Chondrocyte (in vitro differentiated cells): ENCODE measurements around the gene SLC25A1. TPM values are rescaled to one million over a fixed set of nuclear protein-coding genes. Genes with fewer than 3 reads are reported as not detected.

Experiments
- DNase-seq: peaks from one replicate; pipeline ENCODE4 v3.0.0; 2021; ENCODE audit warnings: mixed read lengths, low spot score
- H3K27ac Mint-ChIP-seq: one replicate; pipeline ENCODE4 v1.8.0; 2021; ENCODE audit warnings: mild to moderate bottlenecking, moderate library complexity, mixed read lengths; ENCODE audit not compliant: unreplicated experiment
- H3K27me3 Mint-ChIP-seq: 2 replicates; pipeline ENCODE4 v1.8.0; 2021; ENCODE audit warnings: low read depth, mixed read lengths
- H3K36me3 Mint-ChIP-seq: 2 replicates; pipeline ENCODE4 v1.8.0; 2021; ENCODE audit warnings: low read depth, mixed read lengths
- H3K4me1 Mint-ChIP-seq: 2 replicates; pipeline ENCODE4 v1.8.0; 2021; ENCODE audit warnings: low read depth, mild to moderate bottlenecking, mixed read lengths
- H3K4me3 Mint-ChIP-seq: one replicate; pipeline ENCODE4 v1.8.0; 2021; ENCODE audit warnings: mild to moderate bottlenecking, moderate library complexity, mixed read lengths; ENCODE audit not compliant: unreplicated experiment
- H3K9me3 Mint-ChIP-seq: 2 replicates; pipeline ENCODE4 v1.8.0; 2021; ENCODE audit warnings: low read depth, mixed read lengths
- total RNA-seq: library from RNA; stranded (reverse); gene quantifications from 3 replicates; pipeline ENCODE4 v1.2.1, GENCODE V29; 2021
- TF ChIP-seq, protein P1 (sequence below): fragments of 200-600 bp; sonication (generic); IDR thresholded peaks from 2 replicates; pipeline ENCODE4 v1.5.0; 2021; ENCODE audit warnings: antibody characterized with exemption, mild to moderate bottlenecking, moderate library complexity

The SLC25A1 gene
- total RNA-seq, 1 donor from 2014 or later = 107 TPM

DNA sequence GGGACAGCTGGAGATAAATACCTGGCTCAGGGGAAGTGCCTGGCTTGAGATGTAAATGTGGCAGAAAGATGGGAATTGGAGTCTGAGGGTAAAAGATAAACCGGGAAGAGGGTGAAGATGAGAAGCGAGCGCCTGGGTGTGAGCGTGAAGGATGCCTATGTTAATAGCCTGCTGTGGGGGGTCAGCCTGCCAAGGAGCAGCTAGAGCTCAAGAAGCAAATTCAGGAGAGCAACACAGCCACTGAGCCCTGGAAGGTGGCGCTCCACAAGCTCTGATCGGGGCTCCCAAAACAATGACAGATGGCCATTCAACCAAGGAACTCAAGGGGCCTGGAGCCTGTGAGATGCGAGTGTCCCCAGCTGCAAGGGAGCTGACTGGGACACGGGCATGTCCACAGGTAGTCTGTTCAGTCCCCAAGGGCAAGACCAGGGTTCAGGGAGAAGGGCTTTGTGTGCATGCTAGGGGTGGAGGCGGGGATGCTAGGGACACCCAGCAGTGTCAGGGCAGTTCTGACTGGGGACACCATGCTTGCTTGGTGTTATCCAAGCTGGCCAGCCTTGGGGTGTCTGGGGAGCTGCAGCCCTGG, 31.2 kb downstream of the SLC25A1 start:
- Mint-ChIP-seq H3K4me1 (peaks cover 26% of the 10 kb centered on the region), H3K36me3 (peaks cover 11% of the 10 kb centered on the region), H3K4me3 (no peak overlapping the region), H3K9me3 (peaks cover 4% of the 10 kb centered on the region), H3K27me3 (peaks cover 28% of the 10 kb centered on the region), H3K27ac (no peak overlapping the region)
- TF ChIP-seq, protein P1, sequence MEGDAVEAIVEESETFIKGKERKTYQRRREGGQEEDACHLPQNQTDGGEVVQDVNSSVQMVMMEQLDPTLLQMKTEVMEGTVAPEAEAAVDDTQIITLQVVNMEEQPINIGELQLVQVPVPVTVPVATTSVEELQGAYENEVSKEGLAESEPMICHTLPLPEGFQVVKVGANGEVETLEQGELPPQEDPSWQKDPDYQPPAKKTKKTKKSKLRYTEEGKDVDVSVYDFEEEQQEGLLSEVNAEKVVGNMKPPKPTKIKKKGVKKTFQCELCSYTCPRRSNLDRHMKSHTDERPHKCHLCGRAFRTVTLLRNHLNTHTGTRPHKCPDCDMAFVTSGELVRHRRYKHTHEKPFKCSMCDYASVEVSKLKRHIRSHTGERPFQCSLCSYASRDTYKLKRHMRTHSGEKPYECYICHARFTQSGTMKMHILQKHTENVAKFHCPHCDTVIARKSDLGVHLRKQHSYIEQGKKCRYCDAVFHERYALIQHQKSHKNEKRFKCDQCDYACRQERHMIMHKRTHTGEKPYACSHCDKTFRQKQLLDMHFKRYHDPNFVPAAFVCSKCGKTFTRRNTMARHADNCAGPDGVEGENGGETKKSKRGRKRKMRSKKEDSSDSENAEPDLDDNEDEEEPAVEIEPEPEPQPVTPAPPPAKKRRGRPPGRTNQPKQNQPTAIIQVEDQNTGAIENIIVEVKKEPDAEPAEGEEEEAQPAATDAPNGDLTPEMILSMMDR = no peak
- DNase-seq = no peak

DNA sequence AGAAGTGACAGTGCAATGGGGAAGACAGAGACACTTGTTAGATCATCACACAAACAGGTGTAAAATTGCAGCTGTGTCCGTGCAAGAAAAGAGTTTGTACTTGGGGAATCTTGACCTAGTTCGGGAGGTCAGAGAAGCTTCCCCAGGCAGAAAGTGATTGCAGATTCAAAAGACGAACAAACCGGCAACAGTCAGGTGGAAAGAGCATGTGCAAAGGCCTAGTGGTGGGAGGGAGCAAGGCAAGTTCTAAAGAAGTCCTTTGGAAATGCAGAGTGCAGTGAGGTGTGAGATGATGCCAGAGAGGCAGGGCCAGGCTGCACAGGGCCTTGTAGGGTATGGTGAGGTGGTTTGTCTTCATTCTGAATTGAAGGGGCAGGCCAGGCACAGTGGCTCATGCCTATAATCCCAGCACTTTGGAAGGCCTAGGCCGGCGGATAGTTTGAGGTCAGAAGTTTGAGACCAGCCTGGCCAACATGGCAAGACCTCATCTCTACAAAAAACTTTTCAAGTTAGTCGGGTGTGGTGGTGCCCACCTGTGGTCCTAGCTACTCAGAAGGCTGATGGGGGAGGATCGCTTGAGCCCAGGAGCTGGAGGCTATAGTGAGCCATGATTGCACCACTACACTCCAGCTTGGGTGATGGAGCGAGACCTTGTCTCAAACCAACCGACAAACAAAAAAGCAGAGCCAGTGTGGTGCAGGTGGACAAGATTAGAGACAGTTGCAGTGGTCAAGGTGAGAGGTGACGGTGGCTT, 32.1 kb downstream of the SLC25A1 start:
- Mint-ChIP-seq H3K4me1 (peaks cover 26% of the 10 kb centered on the region), H3K27me3 (peaks cover 20% of the 10 kb centered on the region), H3K27ac (no peak overlapping the region), H3K36me3 (peaks cover 12% of the 10 kb centered on the region), H3K4me3 (no peak overlapping the region), H3K9me3 (no peaks in the 10 kb centered on the region)
- TF ChIP-seq, protein P1 = no peak
- no peak for DNase-seq

DNA sequence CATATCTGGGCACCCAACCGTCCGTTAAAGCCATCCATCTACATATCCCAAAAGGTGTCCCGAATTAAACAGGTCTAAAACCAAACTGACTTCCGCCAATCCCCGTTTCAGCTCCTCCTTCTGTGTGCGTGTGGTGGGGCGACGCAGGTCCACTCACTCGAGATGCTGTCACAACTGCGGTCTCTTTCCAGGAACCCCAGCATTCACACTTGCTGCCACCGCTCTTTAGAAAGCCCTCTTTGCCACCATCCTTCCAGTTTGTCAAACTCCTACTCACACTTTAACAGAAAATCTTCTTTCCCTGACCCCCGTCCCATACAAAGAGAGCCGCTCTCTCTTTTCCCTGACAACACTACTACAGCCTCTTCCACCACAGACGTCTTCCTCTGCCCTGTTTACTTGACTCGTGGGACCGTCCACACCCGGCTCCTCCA, 34.6 kb downstream of the SLC25A1 start:
- DNase-seq = no peak
- H3K36me3 Mint-ChIP-seq = peaks cover 9% of the 10 kb centered on the region
- H3K4me1 Mint-ChIP-seq = peaks cover 21% of the 10 kb centered on the region
- TF ChIP-seq, protein P1 = no peak
- H3K27ac Mint-ChIP-seq = peak overlapping the region; percentile 96
- H3K9me3 Mint-ChIP-seq = no peaks in the 10 kb centered on the region
- peaks cover 10% of the 10 kb centered on the region for H3K27me3 Mint-ChIP-seq
- peak overlapping the region; percentile 99 for H3K4me3 Mint-ChIP-seq

DNA sequence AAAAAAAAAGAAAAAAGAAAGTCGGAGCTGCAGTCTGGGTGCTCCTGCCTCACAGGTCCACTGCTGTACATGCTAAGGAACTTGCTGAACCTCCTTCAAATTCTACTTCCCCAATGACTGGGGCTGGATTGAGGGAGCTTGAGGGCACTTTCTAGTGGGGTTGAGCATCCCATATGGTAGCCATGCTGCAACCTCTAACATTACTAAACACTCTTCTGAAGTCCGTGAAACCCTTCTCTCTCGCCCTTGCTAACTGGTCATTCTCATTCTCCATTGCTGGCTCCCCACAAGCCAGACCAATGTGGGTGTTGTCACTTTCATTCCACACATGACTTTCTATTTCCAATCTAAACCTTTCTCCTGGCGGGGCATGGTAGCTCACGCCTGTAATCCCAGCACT, 35.3 kb downstream of the SLC25A1 start:
- H3K4me1 Mint-ChIP-seq = peaks cover 21% of the 10 kb centered on the region
- peaks cover 13% of the 10 kb centered on the region for H3K36me3 Mint-ChIP-seq
- H3K27me3 Mint-ChIP-seq = peaks cover 8% of the 10 kb centered on the region
- DNase-seq = no peak
- TF ChIP-seq, protein P1 = no peak
- H3K4me3 Mint-ChIP-seq = peak overlapping the region; percentile 99
- no peaks in the 10 kb centered on the region for H3K9me3 Mint-ChIP-seq
- H3K27ac Mint-ChIP-seq = no peak overlapping the region

DNA sequence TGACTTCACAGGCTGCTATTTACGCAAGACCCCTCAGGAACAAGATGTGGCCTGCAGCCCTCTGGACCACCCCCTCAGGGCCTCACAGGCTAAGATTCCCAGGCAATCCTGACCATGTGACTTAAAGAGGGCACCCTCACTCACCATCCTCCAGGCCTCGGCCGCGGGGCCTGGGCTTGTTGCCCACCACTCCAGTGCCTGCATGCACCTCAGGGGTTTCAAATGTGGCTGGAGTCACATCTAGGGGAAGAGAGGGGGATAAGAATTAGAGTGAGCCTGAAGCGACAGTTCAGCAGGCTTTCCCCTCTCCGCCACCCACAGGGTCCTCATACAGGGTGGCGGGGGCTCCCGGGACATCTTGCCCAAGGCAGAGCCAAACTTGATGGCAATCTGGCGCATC, 36.1 kb downstream of the SLC25A1 start:
- Mint-ChIP-seq H3K4me1 (peaks cover 21% of the 10 kb centered on the region), H3K36me3 (peaks cover 13% of the 10 kb centered on the region), H3K27me3 (peaks cover 4% of the 10 kb centered on the region), H3K4me3 (peak overlapping the region; percentile 9), H3K27ac (no peak overlapping the region), H3K9me3 (no peaks in the 10 kb centered on the region)
- DNase-seq = no peak
- TF ChIP-seq, protein P1 = no peak
